ENCODE results near the gene R3HDM1.
"Not testable (repeated sequence)": the region's sequence is repeated elsewhere in the genome, so short reads cannot be mapped to it uniquely, and the experiment has no call there.

Gene R3HDM1

DNA sequence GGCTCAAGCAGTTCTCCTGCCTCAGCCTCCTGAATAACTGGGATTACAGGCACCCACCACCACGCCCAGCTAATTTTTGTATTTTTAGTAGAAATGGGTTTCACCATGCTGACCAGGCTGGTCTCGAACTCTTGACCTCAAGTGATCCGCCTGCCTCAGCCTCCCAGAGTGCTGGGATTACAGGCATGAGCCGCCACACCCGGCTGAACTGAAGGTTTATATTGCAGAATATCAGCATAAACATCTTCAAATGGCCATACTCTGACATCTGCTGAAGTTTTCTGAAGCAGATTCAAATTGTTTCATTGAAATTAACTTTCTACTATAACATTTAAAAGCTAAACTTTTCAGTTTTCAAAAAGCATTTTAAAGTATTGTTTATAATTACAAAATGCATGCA is 172.8 kb downstream of the R3HDM1 start:
- not testable (repeated sequence) for H3K36me3 ChIP-seq (ENCODE audit: insufficient read depth, low read length); H3K27me3 ChIP-seq (ENCODE audit: insufficient read depth, low read length); H3K4me1 ChIP-seq (ENCODE audit: control insufficient read depth, insufficient read depth, low read length, unreplicated experiment); H2AFZ ChIP-seq (ENCODE audit: low read length, unreplicated experiment); H3K79me2 ChIP-seq (ENCODE audit: control insufficient read depth, insufficient read depth, low read length, unreplicated experiment); H3K4me3 ChIP-seq (ENCODE audit: low read depth, low read length); H3K27ac ChIP-seq (ENCODE audit: low read depth, low read length)

DNA sequence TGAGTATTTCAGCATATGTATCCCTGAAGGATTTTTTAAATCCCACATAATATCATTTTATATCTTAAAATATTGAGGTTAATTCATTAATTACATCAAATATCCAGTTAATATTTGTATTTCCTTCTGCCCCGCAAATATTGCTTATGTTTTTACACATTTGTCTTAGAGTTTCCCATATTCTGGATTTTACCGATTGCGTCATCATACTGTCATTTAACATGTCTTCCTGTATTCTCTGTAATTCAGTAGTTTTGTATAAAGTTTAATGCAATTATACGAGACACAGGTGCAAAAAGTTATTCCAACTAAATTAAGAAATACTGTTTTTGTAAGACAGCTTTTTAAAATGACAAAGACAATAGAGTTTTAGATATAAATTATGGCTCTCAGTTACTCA is 176.9 kb downstream of the R3HDM1 start:
- Histone ChIP-seq H3K27ac (ENCODE audit: low read depth, low read length) (no peak overlapping the region), H2AFZ (ENCODE audit: low read length, unreplicated experiment) (no peak overlapping the region), H3K4me1 (ENCODE audit: control insufficient read depth, insufficient read depth, low read length, unreplicated experiment) (no peaks in the 10 kb centered on the region), H3K4me3 (ENCODE audit: low read depth, low read length) (no peak overlapping the region), H3K36me3 (ENCODE audit: insufficient read depth, low read length) (no peaks in the 10 kb centered on the region), H3K27me3 (ENCODE audit: insufficient read depth, low read length) (no peaks in the 10 kb centered on the region), H3K79me2 (ENCODE audit: control insufficient read depth, insufficient read depth, low read length, unreplicated experiment) (no peaks in the 10 kb centered on the region)

DNA sequence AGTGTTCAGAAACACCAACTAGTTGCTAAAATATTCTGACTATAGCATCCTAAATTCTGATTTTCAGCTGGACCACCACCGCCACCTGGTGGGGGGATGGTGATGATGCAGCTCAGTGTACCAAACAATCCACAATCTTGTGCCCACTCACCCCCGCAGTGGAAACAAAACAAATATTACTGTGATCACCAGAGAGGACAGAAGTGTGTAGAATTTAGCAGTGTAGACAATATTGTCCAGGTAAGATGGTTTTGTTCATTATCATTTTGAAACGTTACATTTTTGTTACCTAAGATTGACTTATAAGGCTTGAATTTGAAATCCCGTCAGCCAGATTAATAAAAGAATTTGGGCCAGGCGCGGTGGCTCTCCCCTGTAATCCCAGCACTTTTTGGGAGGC is 178.7 kb downstream of the R3HDM1 start:
- Histone ChIP-seq H2AFZ (ENCODE audit: low read length, unreplicated experiment) (no peak overlapping the region), H3K4me1 (ENCODE audit: control insufficient read depth, insufficient read depth, low read length, unreplicated experiment) (no peaks in the 10 kb centered on the region), H3K4me3 (ENCODE audit: low read depth, low read length) (no peak overlapping the region), H3K79me2 (ENCODE audit: control insufficient read depth, insufficient read depth, low read length, unreplicated experiment) (no peaks in the 10 kb centered on the region), H3K36me3 (ENCODE audit: insufficient read depth, low read length) (no peaks in the 10 kb centered on the region), H3K27me3 (ENCODE audit: insufficient read depth, low read length) (no peaks in the 10 kb centered on the region), H3K27ac (ENCODE audit: low read depth, low read length) (no peak overlapping the region)

DNA sequence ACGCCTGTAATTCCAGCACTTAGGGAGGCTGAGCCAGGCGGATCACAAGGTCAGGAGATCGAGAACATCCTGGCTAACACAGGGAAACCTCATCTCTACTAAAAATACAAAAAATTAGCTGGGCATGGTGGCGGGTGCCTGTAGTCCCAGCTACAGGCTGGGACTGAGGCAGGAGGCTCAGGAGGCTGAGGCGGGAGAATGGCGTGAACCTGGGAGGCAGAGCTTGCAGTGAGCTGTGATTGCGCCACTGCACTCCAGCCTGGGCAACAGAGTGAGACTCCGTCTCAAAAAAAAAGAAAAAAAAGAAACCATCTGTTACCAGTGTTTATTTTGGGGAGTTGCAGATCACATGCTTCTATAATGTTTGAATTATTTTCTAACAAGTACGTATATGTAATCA is 183.8 kb downstream of the R3HDM1 start:
- not testable (repeated sequence) for H3K36me3 ChIP-seq (ENCODE audit: insufficient read depth, low read length); H2AFZ ChIP-seq (ENCODE audit: low read length, unreplicated experiment)

GRCh38 chr2:135728064-135728743 is 196.9 kb downstream of the R3HDM1 start:
- Histone ChIP-seq H3K36me3 (ENCODE audit: insufficient read depth, low read length) (no peaks in the 10 kb centered on the region), H3K79me2 (ENCODE audit: control insufficient read depth, insufficient read depth, low read length, unreplicated experiment) (no peaks in the 10 kb centered on the region), H2AFZ (ENCODE audit: low read length, unreplicated experiment) (no peak overlapping the region), H3K27me3 (ENCODE audit: insufficient read depth, low read length) (no peaks in the 10 kb centered on the region), H3K4me1 (ENCODE audit: control insufficient read depth, insufficient read depth, low read length, unreplicated experiment) (no peaks in the 10 kb centered on the region), H3K27ac (ENCODE audit: low read depth, low read length) (no peak overlapping the region), H3K4me3 (ENCODE audit: low read depth, low read length) (no peak overlapping the region)

More for the DNA sequence above, 183.8 kb downstream of the R3HDM1 start:
- H3K4me1 ChIP-seq (ENCODE audit: control insufficient read depth, insufficient read depth, low read length, unreplicated experiment); H3K27me3 ChIP-seq (ENCODE audit: insufficient read depth, low read length); H3K79me2 ChIP-seq (ENCODE audit: control insufficient read depth, insufficient read depth, low read length, unreplicated experiment); H3K27ac ChIP-seq (ENCODE audit: low read depth, low read length); H3K4me3 ChIP-seq (ENCODE audit: low read depth, low read length): not testable (repeated sequence)

GRCh38 chr2:135732561-135732960 is 201.3 kb downstream of the R3HDM1 start:
- Histone ChIP-seq H3K4me3 (ENCODE audit: low read depth, low read length) (no peak overlapping the region), H3K27me3 (ENCODE audit: insufficient read depth, low read length) (no peaks in the 10 kb centered on the region), H2AFZ (ENCODE audit: low read length, unreplicated experiment) (no peak overlapping the region), H3K27ac (ENCODE audit: low read depth, low read length) (no peak overlapping the region), H3K4me1 (ENCODE audit: control insufficient read depth, insufficient read depth, low read length, unreplicated experiment) (no peaks in the 10 kb centered on the region), H3K79me2 (ENCODE audit: control insufficient read depth, insufficient read depth, low read length, unreplicated experiment) (no peaks in the 10 kb centered on the region), H3K36me3 (ENCODE audit: insufficient read depth, low read length) (no peaks in the 10 kb centered on the region)

DNA sequence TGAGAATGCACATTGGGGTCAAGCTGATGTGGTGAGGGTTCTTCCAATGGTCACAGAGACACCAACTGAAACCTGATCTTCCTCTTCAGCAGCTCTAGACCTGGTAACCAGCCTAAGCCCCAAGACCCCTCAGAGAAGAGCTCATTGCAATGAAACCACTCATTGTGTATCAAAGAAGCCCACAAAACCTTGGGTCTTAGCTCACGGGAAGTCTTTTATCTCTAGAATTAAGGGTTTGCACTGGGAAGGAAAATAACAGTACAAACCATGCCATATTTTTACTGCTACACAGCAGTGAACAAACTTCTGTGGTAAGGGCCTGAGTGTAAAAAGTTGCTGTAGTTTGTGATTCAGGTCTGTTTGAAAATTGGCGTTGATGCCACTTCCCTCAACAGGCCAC is 201.8 kb downstream of the R3HDM1 start:
- no peaks in the 10 kb centered on the region for H3K27me3 ChIP-seq (ENCODE audit: insufficient read depth, low read length)
- H3K36me3 ChIP-seq (ENCODE audit: insufficient read depth, low read length), result no peaks in the 10 kb centered on the region
- H2AFZ ChIP-seq (ENCODE audit: low read length, unreplicated experiment), result no peak overlapping the region
- H3K4me3 ChIP-seq (ENCODE audit: low read depth, low read length), result no peak overlapping the region
- H3K4me1 ChIP-seq (ENCODE audit: control insufficient read depth, insufficient read depth, low read length, unreplicated experiment), result no peaks in the 10 kb centered on the region
- H3K79me2 ChIP-seq (ENCODE audit: control insufficient read depth, insufficient read depth, low read length, unreplicated experiment), result no peaks in the 10 kb centered on the region
- no peak overlapping the region for H3K27ac ChIP-seq (ENCODE audit: low read depth, low read length)

GRCh38 chr2:135736546-135736945 is 205.3 kb downstream of the R3HDM1 start:
- no peaks in the 10 kb centered on the region for H3K27me3 ChIP-seq (ENCODE audit: insufficient read depth, low read length)

DNA sequence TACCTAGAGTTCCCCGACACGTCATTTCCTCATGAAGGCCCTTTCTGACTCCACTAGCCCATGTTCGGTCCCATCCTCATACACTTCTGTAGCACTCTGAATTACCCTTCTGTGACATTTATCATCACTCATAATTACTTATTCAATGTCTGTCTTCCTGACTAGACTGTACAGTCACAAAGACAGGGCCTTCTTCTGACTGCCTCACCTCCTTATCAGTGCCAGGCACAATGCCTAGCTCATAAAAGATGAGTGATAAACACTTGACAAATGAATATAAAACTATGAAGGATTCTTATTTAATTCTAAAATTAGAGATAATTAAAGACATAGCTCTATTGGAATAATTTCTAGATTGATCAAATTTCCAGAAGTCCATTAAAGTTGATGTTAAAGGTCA is 208.9 kb downstream of the R3HDM1 start:
- H3K27me3 ChIP-seq (ENCODE audit: insufficient read depth, low read length), result no peaks in the 10 kb centered on the region
- H3K27ac ChIP-seq (ENCODE audit: low read depth, low read length), result no peak overlapping the region
- H3K4me1 ChIP-seq (ENCODE audit: control insufficient read depth, insufficient read depth, low read length, unreplicated experiment), result peaks cover 12% of the 10 kb centered on the region
- H3K36me3 ChIP-seq (ENCODE audit: insufficient read depth, low read length), result no peaks in the 10 kb centered on the region
- H3K79me2 ChIP-seq (ENCODE audit: control insufficient read depth, insufficient read depth, low read length, unreplicated experiment), result peaks cover 34% of the 10 kb centered on the region
- no peak overlapping the region for H2AFZ ChIP-seq (ENCODE audit: low read length, unreplicated experiment)
- H3K4me3 ChIP-seq (ENCODE audit: low read depth, low read length), result no peak overlapping the region

More at GRCh38 chr2:135736546-135736945, 205.3 kb downstream of the R3HDM1 start:
- no peak overlapping the region for H2AFZ ChIP-seq (ENCODE audit: low read length, unreplicated experiment)
- no peaks in the 10 kb centered on the region for H3K36me3 ChIP-seq (ENCODE audit: insufficient read depth, low read length)
- H3K79me2 ChIP-seq (ENCODE audit: control insufficient read depth, insufficient read depth, low read length, unreplicated experiment), result no peaks in the 10 kb centered on the region
- H3K4me3 ChIP-seq (ENCODE audit: low read depth, low read length), result no peak overlapping the region
- no peaks in the 10 kb centered on the region for H3K4me1 ChIP-seq (ENCODE audit: control insufficient read depth, insufficient read depth, low read length, unreplicated experiment)
- no peak overlapping the region for H3K27ac ChIP-seq (ENCODE audit: low read depth, low read length)

DNA sequence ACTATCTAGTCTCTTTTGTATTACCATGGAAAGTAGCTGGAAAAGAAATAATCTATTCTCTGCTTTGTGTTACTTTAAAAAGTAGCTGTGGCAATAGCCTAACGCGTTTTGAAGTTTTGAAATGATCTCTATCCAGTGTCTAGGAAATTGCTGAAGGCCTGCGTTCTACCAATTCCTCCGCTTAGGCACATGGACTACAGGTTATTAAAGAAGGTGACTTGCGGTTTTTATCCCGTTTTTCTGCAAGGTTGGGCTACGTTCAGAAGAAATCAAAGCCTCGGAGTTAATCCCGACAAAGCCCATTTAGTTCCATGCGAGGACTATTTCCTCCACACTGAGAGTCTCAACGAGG is 209.7 kb downstream of the R3HDM1 start:
- Histone ChIP-seq H2AFZ (ENCODE audit: low read length, unreplicated experiment) (peak overlapping the region; percentile 95), H3K4me3 (ENCODE audit: low read depth, low read length) (no peak overlapping the region), H3K79me2 (ENCODE audit: control insufficient read depth, insufficient read depth, low read length, unreplicated experiment) (peaks cover 41% of the 10 kb centered on the region), H3K27ac (ENCODE audit: low read depth, low read length) (no peak overlapping the region), H3K4me1 (ENCODE audit: control insufficient read depth, insufficient read depth, low read length, unreplicated experiment) (peaks cover 18% of the 10 kb centered on the region), H3K36me3 (ENCODE audit: insufficient read depth, low read length) (peaks cover under 1% of the 10 kb centered on the region; the same call in 1 of the 2 replicates), H3K27me3 (ENCODE audit: insufficient read depth, low read length) (no peaks in the 10 kb centered on the region)

GRCh38 chr2:135741395-135742324 is 210.4 kb downstream of the R3HDM1 start, which contains the start of gene UBXN4:
UBXN4 (plus strand) TSS chr2:135741855; CDS start chr2:135741930, 75 bp downstream.
- H3K27me3 ChIP-seq (ENCODE audit: insufficient read depth, low read length), result no peaks in the 10 kb centered on the region
- H3K4me1 ChIP-seq (ENCODE audit: control insufficient read depth, insufficient read depth, low read length, unreplicated experiment), result peaks cover 21% of the 10 kb centered on the region
- H3K4me3 ChIP-seq (ENCODE audit: low read depth, low read length), result peak within 1 kb of the TSS; percentile 98
- H3K79me2 ChIP-seq (ENCODE audit: control insufficient read depth, insufficient read depth, low read length, unreplicated experiment), result peaks cover 47% of the 10 kb centered on the region
- H3K36me3 ChIP-seq (ENCODE audit: insufficient read depth, low read length), result peaks cover 7% of the 10 kb centered on the region; the same call in 1 of the 2 replicates
- H3K27ac ChIP-seq (ENCODE audit: low read depth, low read length), result peak within 1 kb of the TSS; percentile 91
- H2AFZ ChIP-seq (ENCODE audit: low read length, unreplicated experiment), result peak within 1 kb of the TSS; percentile 95
